ENCODE data around the gene RNF17.

The RNF17 gene

GRCh38 chr13:24737042-24737441 lies 26.9 kb upstream of the RNF17 start:
- no peak overlapping the region for H3K4me3 ChIP-seq (replicated peaks; ENCODE audit: low read depth, low read length)
- DNase-seq (ENCODE audit: low read depth): no peak
- TF ChIP-seq CTCF (IDR thresholded peaks at IDR 0.05; ENCODE audit: low read length, missing control alignments): no peak

DNA sequence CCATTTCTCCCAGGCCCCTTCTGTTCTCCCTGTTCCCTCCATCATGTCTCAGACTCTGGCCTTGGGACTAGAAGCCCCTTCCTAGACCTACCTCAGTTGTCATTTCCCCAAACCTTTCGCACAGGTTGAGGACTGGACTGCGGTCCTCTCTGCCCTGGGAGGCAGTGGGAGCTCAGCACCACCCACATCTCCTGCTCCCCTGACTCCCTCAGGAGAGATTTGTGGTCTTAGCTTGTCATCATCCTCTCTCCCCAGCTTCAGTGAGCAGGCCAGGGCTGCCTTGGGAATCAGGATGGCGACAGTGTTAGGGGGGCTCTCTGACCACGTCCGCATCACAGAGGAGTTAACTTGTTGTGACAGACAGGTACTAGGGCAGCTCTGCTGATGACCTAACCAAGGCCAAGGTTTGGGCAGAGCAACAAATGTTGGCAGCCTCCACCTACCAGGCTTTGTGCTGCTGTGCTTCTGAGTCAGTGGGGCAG lies 25.6 kb upstream of the RNF17 start:
- no peak overlapping the region for H3K4me3 ChIP-seq (replicated peaks; ENCODE audit: low read depth, low read length)
- no peak for DNase-seq (ENCODE audit: low read depth)
- TF ChIP-seq CTCF (IDR thresholded peaks at IDR 0.05; ENCODE audit: low read length, missing control alignments): no peak

- no peak for TF ChIP-seq CTCF (IDR thresholded peaks at IDR 0.05; ENCODE audit: low read length, missing control alignments)
- DNase-seq (ENCODE audit: low read depth): no peak
- H3K4me3 ChIP-seq (replicated peaks; ENCODE audit: low read depth, low read length): no peak overlapping the region
These were observed 23.7 kb upstream of the RNF17 start for GRCh38 chr13:24740014-24740890.

DNA sequence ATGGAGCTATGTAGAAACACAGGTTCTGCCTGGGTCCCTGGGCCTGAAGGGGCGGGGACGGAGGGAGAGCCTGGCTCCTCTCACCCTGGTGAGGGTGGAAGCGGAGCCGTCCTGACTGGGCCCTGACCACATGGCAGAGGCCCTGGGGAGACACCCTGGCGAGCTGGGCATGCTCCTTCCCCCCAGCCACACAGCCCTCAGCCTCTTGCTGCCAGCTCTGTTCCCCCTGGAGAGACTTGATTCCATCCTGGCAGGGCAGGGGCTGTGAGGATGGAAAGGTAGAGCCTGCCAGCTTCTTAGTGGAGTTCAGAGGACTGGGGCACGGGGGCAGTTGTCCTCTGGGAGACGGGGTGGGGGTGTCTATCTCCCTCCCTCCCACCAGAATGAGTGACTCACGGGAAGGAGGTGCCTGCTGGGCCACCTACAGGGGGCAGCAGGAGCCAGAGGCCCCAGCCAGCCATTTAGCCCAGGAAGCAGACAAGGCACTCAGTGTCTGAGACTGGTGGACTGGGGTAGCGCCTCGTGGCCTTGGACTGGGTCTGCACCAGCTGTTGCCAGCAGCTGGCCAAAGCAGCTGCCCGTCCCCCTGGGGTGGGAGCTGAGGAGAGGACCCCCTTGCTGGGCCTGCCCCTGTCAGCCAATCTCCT lies 22.8 kb upstream of the RNF17 start:
- no peak overlapping the region for H3K4me3 ChIP-seq (replicated peaks; ENCODE audit: low read depth, low read length)
- peak; percentile 5 for TF ChIP-seq CTCF (IDR thresholded peaks at IDR 0.05; ENCODE audit: low read length, missing control alignments)
- DNase-seq (ENCODE audit: low read depth): no peak

DNA sequence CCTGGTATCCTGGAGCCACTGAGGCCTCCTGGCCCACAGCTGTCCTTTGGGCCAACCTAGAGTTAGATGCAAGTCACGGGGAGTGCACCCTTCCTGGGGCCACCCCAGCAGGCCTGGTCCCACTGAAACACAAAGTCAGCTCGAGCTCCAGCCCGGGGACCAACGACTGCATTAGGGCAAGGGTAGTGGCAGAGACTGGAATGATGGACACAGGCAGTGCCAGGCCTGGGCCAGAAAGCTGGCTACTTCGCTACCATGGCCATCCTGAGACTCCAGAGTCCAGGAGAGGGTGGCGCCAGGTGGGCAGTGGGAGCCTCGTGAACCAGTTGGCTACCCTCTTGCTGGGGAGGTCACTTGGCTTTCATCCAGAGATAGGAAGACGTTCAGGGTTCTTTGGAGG lies 22.2 kb upstream of the RNF17 start:
- H3K4me3 ChIP-seq (replicated peaks; ENCODE audit: low read depth, low read length): no peak overlapping the region
- no peak for TF ChIP-seq CTCF (IDR thresholded peaks at IDR 0.05; ENCODE audit: low read length, missing control alignments)
- no peak for DNase-seq (ENCODE audit: low read depth)

GRCh38 chr13:24742294-24742693 lies 21.7 kb upstream of the RNF17 start:
- DNase-seq (ENCODE audit: low read depth): peak; percentile 57
- H3K4me3 ChIP-seq (replicated peaks; ENCODE audit: low read depth, low read length): no peak overlapping the region
- TF ChIP-seq CTCF (IDR thresholded peaks at IDR 0.05; ENCODE audit: low read length, missing control alignments): no peak

Data from fibroblast of pulmonary artery (primary cell).